Body of pancreas (tissue), 4 donors: ENCODE results near the gene PPHLN1. TPM values are rescaled to one million over a fixed set of nuclear protein-coding genes. Genes with fewer than 3 reads are reported as not detected.

Experiments
- ATAC-seq: fragments of 150-250 bp; one replicate; pipeline ENCODE4 v1.9.1; 2016
- DNase-seq, 4 donors: peaks; one replicate each; pipeline ENCODE4 v3.0.0-alpha.2; 2019
- H3K27ac ChIP-seq, 4 donors: fragments of 200-600 bp; sonication (generic); 1 replicate in 3 of 4; 2 replicates in 1 of 4; pipeline versions ENCODE4 v1.5.1 to v1.6.1; 2016 to 2019; ENCODE audit warnings: mild to moderate bottlenecking in 1 of 4, mixed read lengths in 1 of 4, moderate library complexity in 1 of 4
- H3K27me3 ChIP-seq, 2 donors: fragments of 200-600 bp; sonication (generic); one replicate each; pipeline ENCODE4 v1.6.0; 2016; ENCODE audit warnings: mild to moderate bottlenecking in 1 of 2
- H3K36me3 ChIP-seq, 2 donors: fragments of 200-600 bp; sonication (generic); replicated peaks in 1 of 2; 2 replicates each; pipeline ENCODE4 v1.5.1; 2016; ENCODE audit warnings: low read depth in 2 of 2; ENCODE audit not compliant: insufficient read depth in 1 of 2
- H3K4me1 ChIP-seq: fragments of 200-600 bp; sonication (generic); one replicate; pipeline ENCODE4 v1.6.0; 2016
- H3K4me3 ChIP-seq, 2 donors: fragments of 200-600 bp; sonication (generic); 1 replicate in 1 of 2; 2 replicates in 1 of 2; pipeline ENCODE4 v1.5.1; 2016 to 2019
- H3K9me3 ChIP-seq, 3 donors: fragments of 200-600 bp; sonication (generic); 1 replicate in 2 of 3; 2 replicates in 1 of 3; pipeline ENCODE4 v1.5.1; 2016
- CTCF ChIP-seq, 7 experiments: fragments of 450-650 bp in 4 of 7; fragments of 200-600 bp in 3 of 7; sonication (generic) in 3 of 7; IDR thresholded peaks; one replicate each; pipeline ENCODE4 v1.5.1; 2016 to 2019; ENCODE audit warnings: antibody characterized with exemption in 7 of 7
- POLR2A ChIP-seq, 3 donors: fragments of 450-650 bp; IDR thresholded peaks; one replicate each; pipeline ENCODE4 v1.6.1; 2016; ENCODE audit warnings: antibody characterized with exemption in 3 of 3, mild to moderate bottlenecking in 2 of 3
- WGBS, 2 donors: methylation state at CpG; one replicate each; pipeline ENCODE4 v1.1.5; 2017; 5-methylcytosine and 5-hydroxymethylcytosine counted together
- intact Hi-C: fragments of 100-400 bp; cut with DNase I; formaldehyde crosslinking; loops from one replicate; pipeline ENCODE4 v1.15.1; 2023
- total RNA-seq, 2 donors: library from RNA; depleted of rRNA; stranded (reverse); fragments of >200 nt; gene quantifications; one replicate each; pipeline ENCODE4 v1.1.0, GENCODE V29; 2016

The PPHLN1 gene
- total RNA-seq, 2 donors from 2014 or later: 20.8 to 30.1 TPM

- intact Hi-C loops: no loop called here
- TF ChIP-seq POLR2A (IDR thresholded peaks at IDR 0.05) (no peak), CTCF (IDR thresholded peaks at IDR 0.05) (no peak)
- no peaks in the 10 kb centered on the region for H3K27me3 ChIP-seq
- H3K27ac ChIP-seq: no peak overlapping the region
- no peaks in the 10 kb centered on the region for H3K9me3 ChIP-seq
- 62 to 88% methylated on average over 1 of the region's 1 CpG for WGBS, 2 donors
- no peak for ATAC-seq
- DNase-seq: no peak
- no peaks in the 10 kb centered on the region for H3K36me3 ChIP-seq
- peaks cover 5% of the 10 kb centered on the region for H3K4me1 ChIP-seq
- H3K4me3 ChIP-seq: no peak overlapping the region
Measured at GRCh38 chr12:42477941-42478340, 152.0 kb downstream of the PPHLN1 start.

GRCh38 chr12:42481368-42481767 lies 155.4 kb downstream of the PPHLN1 start:
- Histone ChIP-seq H3K4me1 (peaks cover 14% of the 10 kb centered on the region), H3K9me3 (no peaks in the 10 kb centered on the region), H3K27ac (no peak overlapping the region), H3K27me3 (no peaks in the 10 kb centered on the region), H3K4me3 (no peak overlapping the region), H3K36me3 (no peaks in the 10 kb centered on the region)
- no peak for ATAC-seq
- no peak for TF ChIP-seq POLR2A (IDR thresholded peaks at IDR 0.05)
- no peak for TF ChIP-seq CTCF (IDR thresholded peaks at IDR 0.05)
- 84 to 89% methylated on average over 1 of the region's 1 CpG for WGBS, 2 donors
- no peak for DNase-seq
- intact Hi-C loops: loop anchor here (10.0 kb wide), 1 partner anchor 113 kb away; no protein-coding TSS in a partner anchor

GRCh38 chr12:42482041-42482747 lies 156.2 kb downstream of the PPHLN1 start:
- ATAC-seq (peak; percentile 62), DNase-seq (peak; percentile 70 to 84 (median 76))
- no peak for TF ChIP-seq POLR2A (IDR thresholded peaks at IDR 0.05)
- no peak for TF ChIP-seq CTCF (IDR thresholded peaks at IDR 0.05)
- Histone ChIP-seq H3K27ac (peak overlapping the region; percentile 51 to 81 (median 58)), H3K4me1 (peaks cover 14% of the 10 kb centered on the region), H3K4me3 (peak overlapping the region; percentile 25 to 40), H3K36me3 (no peaks in the 10 kb centered on the region), H3K9me3 (no peaks in the 10 kb centered on the region), H3K27me3 (no peaks in the 10 kb centered on the region)
- intact Hi-C loops: loop anchor here (10.0 kb wide), 1 partner anchor 113 kb away; no protein-coding TSS in a partner anchor
- 19% methylated on average over 18 of the region's 18 CpGs for WGBS, 2 donors

GRCh38 chr12:42482748-42483520 lies 157.0 kb downstream of the PPHLN1 start:
- DNase-seq (peak; percentile 64 to 81 (median 68)), ATAC-seq (peak; percentile 86)
- Histone ChIP-seq H3K27ac (peak overlapping the region; percentile 51 to 81 (median 58)), H3K27me3 (no peaks in the 10 kb centered on the region), H3K4me3 (peak overlapping the region; percentile 40 to 62), H3K9me3 (no peaks in the 10 kb centered on the region), H3K36me3 (no peaks in the 10 kb centered on the region), H3K4me1 (peaks cover 14% of the 10 kb centered on the region)
- intact Hi-C loops: loop anchor here (10.0 kb wide), 1 partner anchor 112 kb away; no protein-coding TSS in a partner anchor
- 0 to 1% methylated on average over 9 to 83 of the region's 83 CpGs for WGBS, 2 donors
- TF ChIP-seq POLR2A (IDR thresholded peaks at IDR 0.05) (peak in 2 of 3 donors; percentile 14 to 35), CTCF (IDR thresholded peaks at IDR 0.05) (peak; percentile 78 to 96 (median 80))
